H9 (cell line): ENCODE measurements around the gene NFX1. TPM values are rescaled to one million over a fixed set of nuclear protein-coding genes. Genes with fewer than 3 reads are reported as not detected.

Source experiments
- DNase-seq: peaks from one replicate; pipeline ENCODE4 v3.0.0-alpha.2; 2017
- H2AFZ ChIP-seq: one replicate; pipeline ENCODE4 v1.6.1; 2013; ENCODE audit warnings: mild to moderate bottlenecking, low read length, control low read depth, moderate library complexity
- H2AK5ac ChIP-seq: 2 replicates; pipeline ENCODE4 v1.6.1; 2013; ENCODE audit warnings: low read length, control low read depth, mixed read lengths; ENCODE audit not compliant: insufficient read length
- H2BK120ac ChIP-seq: one replicate; pipeline ENCODE4 v1.6.1; 2013; ENCODE audit warnings: low read depth, mild to moderate bottlenecking, low read length, control low read depth, inconsistent platforms; ENCODE audit not compliant: poor library complexity, severe bottlenecking
- H2BK12ac ChIP-seq: 2 replicates; pipeline ENCODE4 v1.6.1; 2013; ENCODE audit warnings: low read length, control low read depth, mixed read lengths, low read depth; ENCODE audit not compliant: insufficient read length
- H2BK15ac ChIP-seq: 2 replicates; pipeline ENCODE4 v1.6.1; 2013; ENCODE audit warnings: low read depth, low read length, control low read depth
- H2BK20ac ChIP-seq: one replicate; pipeline ENCODE4 v1.6.1; 2013; ENCODE audit warnings: low read depth, mild to moderate bottlenecking, low read length, control low read depth, inconsistent platforms; ENCODE audit not compliant: poor library complexity, severe bottlenecking
- H2BK5ac ChIP-seq: 2 replicates; pipeline ENCODE4 v1.6.1; 2013; ENCODE audit warnings: low read length, control low read depth, mixed read lengths; ENCODE audit not compliant: insufficient read length
- H3K14ac ChIP-seq: 2 replicates; pipeline ENCODE4 v1.6.1; 2013; ENCODE audit warnings: low read length, control low read depth; ENCODE audit not compliant: insufficient read depth
- H3K18ac ChIP-seq: 2 replicates; pipeline ENCODE4 v1.6.1; 2013; ENCODE audit warnings: low read depth, mild to moderate bottlenecking, mixed read lengths, low read length, control low read depth; ENCODE audit not compliant: insufficient read length
- H3K23ac ChIP-seq: 2 replicates; pipeline ENCODE4 v1.6.1; 2013; ENCODE audit warnings: low read length, control low read depth, mixed read lengths, low read depth; ENCODE audit not compliant: insufficient read length
- H3K23me2 ChIP-seq: 2 replicates; pipeline ENCODE4 v1.6.1; 2013; ENCODE audit warnings: low read depth, mild to moderate bottlenecking, mixed read lengths, low read length, control low read depth; ENCODE audit not compliant: insufficient read length, poor library complexity, severe bottlenecking
- H3K27ac ChIP-seq: 2 replicates; pipeline ENCODE4 v1.5.1; 2013; ENCODE audit warnings: low read length, control low read depth, mixed read lengths, low read depth; ENCODE audit not compliant: insufficient read length
- H3K27me3 ChIP-seq: 2 replicates; pipeline ENCODE4 v1.6.1; 2013; ENCODE audit warnings: low read length, control low read depth, inconsistent platforms; ENCODE audit not compliant: insufficient read depth
- H3K4ac ChIP-seq: 2 replicates; pipeline ENCODE4 v1.6.1; 2013; ENCODE audit warnings: low read depth, mild to moderate bottlenecking, control low read depth, inconsistent platforms, low read length, moderate library complexity
- H3K4me1 ChIP-seq: 2 replicates; pipeline ENCODE4 v1.6.1; 2013; ENCODE audit warnings: low read length, control low read depth, inconsistent platforms; ENCODE audit not compliant: insufficient read depth
- H3K4me2 ChIP-seq: 2 replicates; pipeline ENCODE4 v1.6.1; 2013; ENCODE audit warnings: low read length, control low read depth, mixed read lengths; ENCODE audit not compliant: insufficient read length, insufficient read depth
- H3K56ac ChIP-seq: 2 replicates; pipeline ENCODE4 v1.6.1; 2013; ENCODE audit warnings: low read depth, mild to moderate bottlenecking, mixed read lengths, low read length, control low read depth; ENCODE audit not compliant: insufficient read length
- H3K79me1 ChIP-seq: 2 replicates; pipeline ENCODE4 v1.6.1; 2013; ENCODE audit warnings: low read depth, mild to moderate bottlenecking, moderate library complexity, low read length, control low read depth, inconsistent platforms; ENCODE audit not compliant: insufficient read depth, poor library complexity, severe bottlenecking
- H3K79me2 ChIP-seq: 2 replicates; pipeline ENCODE4 v1.6.1; 2013; ENCODE audit warnings: low read length, control low read depth, inconsistent platforms; ENCODE audit not compliant: insufficient read depth
- H3K9ac ChIP-seq: 2 replicates; pipeline ENCODE4 v1.6.1; 2013; ENCODE audit warnings: low read length, control low read depth, mixed read lengths; ENCODE audit not compliant: insufficient read length; ENCODE audit errors: extremely low read depth
- H3K9me3 ChIP-seq: one replicate; pipeline ENCODE4 v1.6.1; 2013; ENCODE audit warnings: low read depth, low read length, inconsistent platforms; ENCODE audit not compliant: control insufficient read depth
- H3T11ph ChIP-seq: one replicate; pipeline ENCODE4 v1.6.1; 2013; ENCODE audit warnings: mild to moderate bottlenecking, low read length, control low read depth, inconsistent platforms
- H4K20me1 ChIP-seq: one replicate; pipeline ENCODE4 v1.6.1; 2013; ENCODE audit not compliant: control insufficient read depth, insufficient read length, insufficient read depth
- H4K5ac ChIP-seq: 2 replicates; pipeline ENCODE4 v1.6.1; 2013; ENCODE audit warnings: low read depth, mild to moderate bottlenecking, mixed read lengths, low read length, control low read depth; ENCODE audit not compliant: insufficient read length
- H4K8ac ChIP-seq: replicated peaks from 2 replicates; pipeline ENCODE4 v1.6.1; 2013; ENCODE audit warnings: low read length, control low read depth, mixed read lengths, low read depth; ENCODE audit not compliant: insufficient read length
- H4K91ac ChIP-seq: 2 replicates; pipeline ENCODE4 v1.6.1; 2013; ENCODE audit warnings: low read depth, mild to moderate bottlenecking, moderate library complexity, mixed read lengths, low read length, control low read depth; ENCODE audit not compliant: insufficient read length
- H3K27ac Mint-ChIP-seq, 3 experiments: 2 replicates in 2 of 3; 3 replicates in 1 of 3; pipeline ENCODE4 v1.8.0; 2020 to 2021; ENCODE audit warnings: mixed read lengths in 3 of 3, mild to moderate bottlenecking in 1 of 3, moderate library complexity in 1 of 3
- H3K27me3 Mint-ChIP-seq: 2 replicates; pipeline ENCODE4 v1.8.0; 2021; ENCODE audit warnings: low read depth, mild to moderate bottlenecking, moderate library complexity, mixed read lengths
- H3K36me3 Mint-ChIP-seq, 3 experiments: 2 replicates in 2 of 3; 3 replicates in 1 of 3; pipeline ENCODE4 v1.8.0; 2020 to 2021; ENCODE audit warnings: low read depth in 3 of 3, mixed read lengths in 3 of 3; ENCODE audit not compliant: insufficient read depth in 1 of 3
- H3K4me1 Mint-ChIP-seq, 2 experiments: 2 replicates each; pipeline ENCODE4 v1.8.0; 2020; ENCODE audit warnings: mixed read lengths in 2 of 2
- H3K4me3 Mint-ChIP-seq, 2 experiments: 2 replicates in 1 of 2; 3 replicates in 1 of 2; pipeline ENCODE4 v1.8.0; 2020 to 2021; ENCODE audit warnings: mild to moderate bottlenecking in 2 of 2, mixed read lengths in 2 of 2, moderate library complexity in 1 of 2
- H3K9me3 Mint-ChIP-seq, 2 experiments: 2 replicates in 1 of 2; 3 replicates in 1 of 2; pipeline ENCODE4 v1.8.0; 2020; ENCODE audit warnings: mild to moderate bottlenecking in 2 of 2, mixed read lengths in 2 of 2, moderate library complexity in 1 of 2
- CTCF ChIP-seq: fragments of 200-600 bp; sonication (generic); conservative IDR thresholded peaks from 3 replicates; pipeline ENCODE4 v1.8.0; 2021; ENCODE audit warnings: antibody characterized with exemption, mild to moderate bottlenecking
- WGBS: extraction: QIAGEN DNeasy Blood & Tissue Kit; methylation state at CpG from one replicate; pipeline ENCODE4 v1.1.7; 2013; ENCODE audit warnings: missing lambda C conversion rate, low lambda C conversion rate, mixed read lengths; ENCODE audit not compliant: insufficient read length; ENCODE audit errors: extremely low coverage; 5-methylcytosine and 5-hydroxymethylcytosine counted together
- total RNA-seq: library from RNA; stranded (reverse); gene quantifications from 2 replicates; pipeline ENCODE4 v1.2.1, GENCODE V29; 2021

Gene NFX1
- total RNA-seq, 1 experiment from 2014 or later: 35.1 TPM

DNA sequence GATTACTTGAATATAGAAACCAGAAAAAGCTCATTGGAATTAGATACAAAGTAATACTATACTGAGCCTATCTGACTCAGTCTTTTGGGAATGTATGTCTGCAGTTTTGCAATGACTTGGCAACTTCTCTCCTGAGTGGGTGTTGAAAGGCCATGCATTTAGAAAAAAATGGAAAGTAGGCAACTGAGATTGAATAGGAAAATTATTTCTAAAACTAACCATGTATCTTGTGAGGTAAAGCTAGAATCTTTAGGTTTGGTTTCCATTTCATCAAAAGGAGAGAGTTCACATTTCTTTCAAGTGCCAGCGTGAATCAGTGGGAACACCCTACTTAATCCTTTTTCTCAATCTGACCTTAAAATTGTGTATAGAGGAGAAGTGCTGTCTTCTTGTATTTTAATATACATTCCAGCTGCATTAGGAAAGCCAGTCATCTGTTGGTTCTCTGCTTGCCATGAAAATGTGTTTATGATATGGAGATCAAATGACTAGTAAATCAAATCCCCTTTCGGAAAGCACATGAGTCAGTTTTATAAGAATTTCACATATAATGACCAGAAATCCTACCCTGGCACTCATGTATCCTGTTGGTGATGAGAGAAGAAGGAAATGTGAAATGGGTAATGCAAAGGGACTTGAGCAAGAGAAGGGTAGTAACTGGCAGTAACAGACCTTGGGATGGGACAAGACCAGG, 30.4 kb downstream of the NFX1 start:
- no peak overlapping the region for H3K56ac ChIP-seq
- H3K4me3 Mint-ChIP-seq: no peak overlapping the region
- H3K27ac ChIP-seq: no peak overlapping the region
- H3K27me3 Mint-ChIP-seq: no peaks in the 10 kb centered on the region
- H3K79me2 ChIP-seq: no peaks in the 10 kb centered on the region
- H3K9me3 ChIP-seq: no peaks in the 10 kb centered on the region
- H3K14ac ChIP-seq: no peak overlapping the region
- no peak overlapping the region for H3T11ph ChIP-seq
- no peaks in the 10 kb centered on the region for H4K20me1 ChIP-seq
- H3K27me3 ChIP-seq: no peaks in the 10 kb centered on the region
- H2BK5ac ChIP-seq: no peak overlapping the region
- H3K9ac ChIP-seq: no peak overlapping the region
- TF ChIP-seq CTCF: no peak
- H3K23me2 ChIP-seq: no peaks in the 10 kb centered on the region
- no peaks in the 10 kb centered on the region for H3K4me1 Mint-ChIP-seq
- H2BK120ac ChIP-seq: no peak overlapping the region
- H3K23ac ChIP-seq: no peak overlapping the region
- no peak overlapping the region for H3K27ac Mint-ChIP-seq
- no CpG with 5 or more reads among the region's 2 CpGs for WGBS
- H3K36me3 Mint-ChIP-seq: peaks cover 30 to 74% (median 58%) of the 10 kb centered on the region in 3 experiments
- no peak overlapping the region for H3K4ac ChIP-seq
- no peaks in the 10 kb centered on the region for H3K4me1 ChIP-seq
- H2BK20ac ChIP-seq: no peak overlapping the region
- H4K8ac ChIP-seq: no peak overlapping the region
- no peak overlapping the region for H4K5ac ChIP-seq
- no peak overlapping the region for H2AK5ac ChIP-seq
- no peak overlapping the region for H2BK12ac ChIP-seq
- H3K79me1 ChIP-seq: no peaks in the 10 kb centered on the region
- H3K18ac ChIP-seq: no peak overlapping the region
- H3K9me3 Mint-ChIP-seq: no peaks in the 10 kb centered on the region
- no peak for DNase-seq
- H3K4me2 ChIP-seq: no peak overlapping the region
- H4K91ac ChIP-seq: no peak overlapping the region
- no peak overlapping the region for H2AFZ ChIP-seq
- no peak overlapping the region for H2BK15ac ChIP-seq
